ENCODE results near the gene SF3A2.

The SF3A2 gene

GRCh38 chr19:2243274-2244124, 6.9 kb downstream of the SF3A2 start:
- no peak for DNase-seq

- DNase-seq, result no peak
These were observed 7.4 kb downstream of the SF3A2 start for GRCh38 chr19:2244125-2244411.

- no peak for DNase-seq
These were observed 7.9 kb downstream of the SF3A2 start for GRCh38 chr19:2244486-2244885.

DNA sequence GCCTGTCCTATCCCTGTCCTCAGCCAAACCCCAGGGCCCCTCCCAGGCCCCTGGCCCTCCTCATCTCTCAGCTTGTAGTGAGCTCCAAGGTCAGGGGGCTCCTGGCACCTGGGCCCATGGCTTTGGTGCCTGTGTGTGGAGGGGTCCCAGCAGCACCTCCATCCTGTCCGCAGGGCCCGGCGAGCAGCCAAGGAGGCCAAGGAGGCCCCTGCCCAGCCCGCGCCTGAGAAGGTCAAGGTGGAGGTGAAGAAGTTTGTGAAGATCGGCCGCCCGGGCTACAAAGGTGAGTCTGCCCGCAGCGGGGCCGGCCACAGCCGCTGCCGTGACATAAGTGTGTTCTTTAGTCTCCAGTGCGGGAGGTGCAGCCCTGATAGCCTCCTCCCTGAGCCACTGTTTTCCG, 8.6 kb downstream of the SF3A2 start:
- DNase-seq, result no peak

DNA sequence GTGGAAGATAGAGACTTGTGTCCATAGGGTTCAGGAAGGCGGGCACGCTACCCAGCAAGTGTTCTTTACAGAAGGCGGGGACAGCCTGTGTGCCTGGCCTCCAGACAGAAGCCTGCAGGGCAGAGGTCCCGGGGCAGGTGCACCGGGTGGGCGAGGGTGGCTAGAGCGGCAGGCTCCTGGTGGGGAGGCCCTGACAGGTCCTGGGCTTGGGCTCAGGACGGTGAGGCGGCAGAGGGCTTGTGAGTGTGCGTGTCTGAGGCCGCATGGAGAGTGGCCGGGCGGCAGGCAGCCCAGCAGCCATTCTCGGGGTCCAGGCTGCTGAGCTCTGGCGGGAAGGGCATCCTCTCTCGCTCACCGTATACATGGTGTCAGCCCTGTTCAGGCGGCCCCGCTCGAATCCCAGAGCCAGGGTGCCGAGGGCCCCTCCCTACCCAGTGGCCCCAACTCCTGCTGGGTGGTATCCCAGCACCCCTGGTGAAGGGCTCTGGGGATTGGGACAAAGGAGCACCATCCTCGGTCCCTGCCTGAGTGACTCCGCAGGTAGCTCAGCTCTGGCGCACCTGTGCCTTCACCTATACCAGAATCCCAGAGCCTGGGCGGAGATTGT, 9.5 kb downstream of the SF3A2 start:
- no peak for DNase-seq

DNA sequence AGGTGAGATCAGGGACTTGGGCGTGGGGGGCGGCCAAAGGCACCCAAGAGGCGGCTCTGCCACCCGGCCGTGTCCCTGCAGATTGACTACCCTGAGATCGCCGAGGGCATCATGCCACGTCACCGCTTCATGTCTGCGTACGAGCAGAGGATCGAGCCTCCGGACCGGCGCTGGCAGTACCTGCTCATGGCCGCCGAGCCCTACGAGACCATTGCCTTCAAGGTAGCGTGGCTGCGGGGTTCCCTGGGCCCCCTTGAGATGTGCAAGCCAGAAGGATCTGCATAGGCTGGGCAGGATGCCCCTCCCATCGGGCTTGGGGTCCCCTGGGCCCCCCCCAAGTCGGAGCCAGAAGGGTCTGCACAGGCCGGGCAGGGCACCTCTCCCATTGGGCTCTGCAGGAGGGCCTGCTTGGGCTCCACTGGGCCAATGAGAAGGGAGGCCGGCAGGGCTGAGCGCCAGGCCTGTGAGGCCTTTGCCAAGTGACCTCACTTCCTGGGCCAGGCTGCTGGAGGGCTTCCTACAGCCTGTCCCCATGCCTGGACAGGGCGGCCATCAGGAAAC, 10.3 kb downstream of the SF3A2 start:
- DNase-seq, result no peak

GRCh38 chr19:2247433-2248101, 10.9 kb downstream of the SF3A2 start:
- no peak for DNase-seq

- no peak for DNase-seq
These were observed 11.7 kb downstream of the SF3A2 start for GRCh38 chr19:2248136-2249009.

DNA sequence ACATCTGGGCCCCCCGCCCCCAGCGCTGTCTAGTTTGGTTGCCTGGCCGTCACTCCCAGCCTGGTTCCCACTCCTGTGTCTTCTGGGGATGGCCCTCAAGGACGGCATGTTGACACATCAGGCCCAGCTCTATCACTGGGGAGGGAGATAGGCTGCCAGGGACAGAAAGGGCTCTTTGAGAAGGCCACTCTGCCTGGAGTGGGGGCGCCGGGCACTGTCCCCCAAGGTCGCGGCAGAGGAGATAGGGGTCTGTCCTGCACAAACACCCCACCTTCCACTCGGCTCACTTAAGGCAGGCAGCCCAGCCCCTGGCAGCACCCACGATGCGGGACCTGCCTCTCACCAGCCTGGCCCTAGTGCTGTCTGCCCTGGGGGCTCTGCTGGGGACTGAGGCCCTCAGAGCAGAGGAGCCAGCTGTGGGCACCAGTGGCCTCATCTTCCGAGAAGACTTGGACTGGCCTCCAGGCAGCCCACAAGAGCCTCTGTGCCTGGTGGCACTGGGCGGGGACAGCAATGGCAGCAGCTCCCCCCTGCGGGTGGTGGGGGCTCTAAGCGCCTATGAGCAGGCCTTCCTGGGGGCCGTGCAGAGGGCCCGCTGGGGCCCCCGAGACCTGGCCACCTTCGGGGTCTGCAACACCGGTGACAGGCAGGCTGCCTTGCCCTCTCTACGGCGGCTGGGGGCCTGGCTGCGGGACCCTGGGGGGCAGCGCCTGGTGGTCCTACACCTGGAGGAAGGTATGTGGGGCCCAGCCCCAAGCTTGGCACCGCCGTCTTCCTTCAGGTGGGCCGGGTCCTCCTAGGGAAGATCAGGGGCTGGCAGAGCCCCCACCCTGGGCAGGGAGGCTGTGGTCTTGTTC, 12.6 kb downstream of the SF3A2 start, which contains the start of gene AMH:
TSS of gene AMH (plus strand) at position 314 of the 857 bp plus-strand sequence. CDS start at position 324, 10 bp downstream.
- no peak for DNase-seq

GRCh38 chr19:2249880-2250765, 13.5 kb downstream of the SF3A2 start:
- no peak for DNase-seq

DNA sequence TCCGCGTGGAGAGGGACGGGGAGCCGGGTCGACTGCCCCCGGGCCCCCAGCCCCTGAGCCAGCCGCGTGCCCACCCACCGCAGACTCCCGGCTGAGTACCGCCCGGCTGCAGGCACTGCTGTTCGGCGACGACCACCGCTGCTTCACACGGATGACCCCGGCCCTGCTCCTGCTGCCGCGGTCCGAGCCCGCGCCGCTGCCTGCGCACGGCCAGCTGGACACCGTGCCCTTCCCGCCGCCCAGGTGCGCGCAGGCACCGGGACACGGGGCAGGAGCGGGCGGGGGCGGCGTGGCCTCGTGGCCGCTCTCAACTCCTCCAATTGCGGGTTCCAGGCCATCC, 14.1 kb downstream of the SF3A2 start:
- DNase-seq, result no peak

DNA sequence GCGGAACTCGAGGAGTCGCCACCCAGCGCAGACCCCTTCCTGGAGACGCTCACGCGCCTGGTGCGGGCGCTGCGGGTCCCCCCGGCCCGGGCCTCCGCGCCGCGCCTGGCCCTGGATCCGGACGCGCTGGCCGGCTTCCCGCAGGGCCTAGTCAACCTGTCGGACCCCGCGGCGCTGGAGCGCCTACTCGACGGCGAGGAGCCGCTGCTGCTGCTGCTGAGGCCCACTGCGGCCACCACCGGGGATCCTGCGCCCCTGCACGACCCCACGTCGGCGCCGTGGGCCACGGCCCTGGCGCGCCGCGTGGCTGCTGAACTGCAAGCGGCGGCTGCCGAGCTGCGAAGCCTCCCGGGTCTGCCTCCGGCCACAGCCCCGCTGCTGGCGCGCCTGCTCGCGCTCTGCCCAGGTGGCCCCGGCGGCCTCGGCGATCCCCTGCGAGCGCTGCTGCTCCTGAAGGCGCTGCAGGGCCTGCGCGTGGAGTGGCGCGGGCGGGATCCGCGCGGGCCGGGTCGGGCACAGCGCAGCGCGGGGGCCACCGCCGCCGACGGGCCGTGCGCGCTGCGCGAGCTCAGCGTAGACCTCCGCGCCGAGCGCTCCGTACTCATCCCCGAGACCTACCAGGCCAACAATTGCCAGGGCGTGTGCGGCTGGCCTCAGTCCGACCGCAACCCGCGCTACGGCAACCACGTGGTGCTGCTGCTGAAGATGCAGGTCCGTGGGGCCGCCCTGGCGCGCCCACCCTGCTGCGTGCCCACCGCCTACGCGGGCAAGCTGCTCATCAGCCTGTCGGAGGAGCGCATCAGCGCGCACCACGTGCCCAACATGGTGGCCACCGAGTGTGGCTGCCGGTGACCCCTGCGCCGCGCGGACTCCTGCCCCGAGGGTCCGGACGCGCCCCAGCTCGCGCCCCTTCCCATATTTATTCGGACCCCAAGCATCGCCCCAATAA, 14.8 kb downstream of the SF3A2 start:
- DNase-seq, result no peak

- peak; percentile 79 for DNase-seq
These were observed 15.6 kb downstream of the SF3A2 start for GRCh38 chr19:2252055-2252796.

DNA sequence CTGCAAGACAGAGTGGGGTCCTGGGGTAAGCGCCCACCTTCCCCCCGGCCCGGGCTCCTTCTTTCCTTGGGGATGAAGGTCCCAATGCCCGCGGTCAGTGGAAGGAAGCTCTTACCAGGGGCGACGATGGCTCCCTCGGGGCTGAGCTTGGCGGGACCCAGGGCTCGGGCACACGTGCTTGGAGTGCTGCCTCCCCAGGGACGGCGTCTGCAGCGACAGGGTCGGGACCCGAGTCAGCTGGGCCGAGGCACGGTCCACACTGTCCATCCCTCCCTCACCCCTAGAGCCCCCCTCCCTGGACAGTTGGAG, 16.1 kb downstream of the SF3A2 start:
- no peak for DNase-seq

DNA sequence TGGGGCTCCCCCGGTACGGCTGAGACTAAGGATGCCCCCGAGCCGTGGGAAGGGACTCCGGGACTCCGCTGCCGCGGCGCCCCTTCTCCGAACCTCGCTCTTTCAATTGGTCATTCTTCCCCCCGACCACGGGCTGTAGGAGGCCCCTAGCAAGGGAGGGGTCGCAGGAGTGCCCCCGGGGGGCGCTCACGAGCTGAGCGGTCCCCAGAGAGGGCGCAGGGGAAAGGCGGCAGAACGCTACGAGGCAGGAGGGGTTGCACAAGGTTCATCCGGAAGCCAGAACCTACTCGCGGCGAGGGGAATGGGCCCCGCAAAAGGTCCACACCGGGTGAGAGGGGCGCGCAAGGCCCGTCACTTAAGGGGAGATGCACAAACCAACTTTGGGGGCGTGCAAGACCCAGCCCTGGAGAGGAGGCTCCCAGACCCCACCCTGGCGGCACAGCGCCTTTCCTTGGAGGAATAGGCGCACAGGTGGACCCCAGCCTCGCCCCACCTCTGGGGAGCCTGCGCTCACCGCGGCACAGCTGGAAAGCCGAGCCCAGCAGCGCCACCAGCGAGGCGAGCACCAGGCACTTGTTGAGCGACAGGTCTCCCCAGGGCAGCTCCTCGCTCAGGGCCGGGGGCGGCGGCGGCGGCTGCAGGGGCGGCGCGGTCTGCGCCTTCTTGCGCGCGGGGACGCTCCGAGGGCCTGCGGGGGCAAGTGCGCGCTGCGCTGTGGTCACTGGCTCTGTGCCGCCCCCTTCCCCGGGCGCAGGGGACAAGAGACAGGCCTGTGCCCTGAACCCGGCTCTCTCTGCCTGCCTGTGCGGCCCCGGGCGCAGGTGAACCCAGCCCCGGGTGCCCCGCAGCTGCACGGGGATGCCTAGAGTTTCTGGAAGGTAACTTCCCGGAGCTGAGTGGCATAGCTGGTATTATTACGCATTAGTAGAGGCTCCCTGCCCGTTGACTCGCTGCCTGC, 16.8 kb downstream of the SF3A2 start:
- DNase-seq, result peak; percentile 84

DNA sequence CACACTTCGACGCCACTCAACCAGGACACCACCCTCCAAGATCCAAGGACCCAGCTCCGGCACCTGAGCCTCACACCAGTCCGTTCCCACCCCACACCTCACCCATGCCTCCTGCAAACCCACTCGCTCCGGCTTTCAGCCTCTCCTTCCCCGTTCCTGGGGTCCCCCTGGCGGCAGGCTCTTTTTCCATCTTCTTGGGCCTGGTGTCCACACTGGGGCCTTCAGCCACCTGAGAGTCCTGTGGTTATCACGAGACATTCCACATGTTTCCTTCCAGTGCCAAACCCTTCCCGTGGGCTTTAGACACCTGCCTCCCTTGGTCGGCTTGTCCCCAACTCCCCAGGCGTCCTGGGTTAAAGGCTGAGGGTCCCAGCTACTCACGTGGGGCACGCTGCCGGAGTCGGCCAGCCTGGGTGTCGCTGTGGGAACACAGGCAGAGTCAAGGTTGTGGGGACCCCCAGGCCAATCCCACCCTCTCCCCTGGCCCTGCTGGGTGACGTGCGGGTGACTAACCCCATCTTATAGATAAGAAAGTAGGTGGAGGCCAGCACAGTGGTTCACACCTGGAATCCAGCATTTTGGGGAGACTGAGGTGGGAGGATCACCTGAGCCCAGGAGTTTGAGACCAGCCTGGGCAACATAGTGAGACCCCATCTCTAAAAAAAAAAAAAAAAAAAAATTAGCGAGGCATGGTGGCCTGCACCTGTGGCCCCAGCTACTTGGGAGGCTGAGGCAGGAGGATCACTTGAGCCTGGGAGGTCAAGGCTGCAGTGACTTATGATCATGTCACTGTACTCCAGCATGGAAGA, 17.6 kb downstream of the SF3A2 start:
- DNase-seq, result no peak
